HG02759 (cell line): ENCODE data around the gene TSPAN18.

ENCODE experiments used
- ATAC-seq: cut with Tn5 transposase; IDR thresholded peaks from one replicate; pipeline ENCODE4 v1.9.1; 2021; ENCODE audit warnings: mild to moderate bottlenecking, moderate library complexity; ENCODE audit not compliant: unreplicated experiment

Gene TSPAN18, protein sequence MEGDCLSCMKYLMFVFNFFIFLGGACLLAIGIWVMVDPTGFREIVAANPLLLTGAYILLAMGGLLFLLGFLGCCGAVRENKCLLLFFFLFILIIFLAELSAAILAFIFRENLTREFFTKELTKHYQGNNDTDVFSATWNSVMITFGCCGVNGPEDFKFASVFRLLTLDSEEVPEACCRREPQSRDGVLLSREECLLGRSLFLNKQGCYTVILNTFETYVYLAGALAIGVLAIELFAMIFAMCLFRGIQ

DNA sequence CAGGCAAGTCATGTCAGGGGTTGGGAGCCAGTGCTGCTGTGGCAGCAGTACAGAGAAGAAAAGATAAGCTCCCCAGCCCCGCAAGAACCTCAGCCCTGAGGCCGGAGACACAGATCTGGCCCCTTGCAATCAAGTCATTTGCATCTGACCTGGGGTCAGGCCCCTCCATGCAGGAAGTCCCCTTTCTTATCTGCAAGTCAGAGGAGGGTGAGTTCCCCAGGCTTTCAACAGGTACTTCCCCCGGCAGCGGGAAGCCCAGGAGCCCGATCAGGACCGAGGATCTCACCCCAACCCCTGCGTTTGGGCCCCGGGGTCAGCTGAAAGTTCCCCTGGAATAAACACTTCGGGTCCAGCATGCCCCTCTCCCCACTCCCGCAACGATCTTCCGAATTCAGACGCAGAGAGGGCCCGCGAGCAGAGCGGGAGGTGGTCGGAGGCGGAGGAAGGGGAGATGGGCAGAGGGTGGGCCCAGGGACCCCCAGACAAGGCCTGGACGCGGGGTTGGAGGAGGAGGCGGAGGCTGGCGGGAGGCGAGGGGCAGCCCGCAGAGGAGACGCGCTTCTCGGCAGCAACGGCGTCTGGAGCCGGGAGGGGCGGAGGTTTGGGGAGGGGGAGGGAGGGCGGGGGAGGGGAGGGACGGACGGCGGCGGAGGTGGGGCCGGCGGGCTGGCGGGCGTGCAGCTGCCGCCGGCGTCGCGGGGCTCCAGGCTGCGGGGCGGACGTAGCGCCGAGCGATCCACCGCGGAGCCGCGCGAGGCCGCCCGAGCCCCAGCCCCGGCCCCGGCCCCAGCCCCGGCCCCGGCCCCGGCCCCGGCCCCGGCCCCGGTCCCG lies at the start of gene TSPAN18:
TSS of gene TSPAN18 (plus strand) at position 680 of the 831 bp plus-strand sequence. CDS start 179,455 bp downstream, outside the sequence.
- ATAC-seq, result peak; percentile 86

DNA sequence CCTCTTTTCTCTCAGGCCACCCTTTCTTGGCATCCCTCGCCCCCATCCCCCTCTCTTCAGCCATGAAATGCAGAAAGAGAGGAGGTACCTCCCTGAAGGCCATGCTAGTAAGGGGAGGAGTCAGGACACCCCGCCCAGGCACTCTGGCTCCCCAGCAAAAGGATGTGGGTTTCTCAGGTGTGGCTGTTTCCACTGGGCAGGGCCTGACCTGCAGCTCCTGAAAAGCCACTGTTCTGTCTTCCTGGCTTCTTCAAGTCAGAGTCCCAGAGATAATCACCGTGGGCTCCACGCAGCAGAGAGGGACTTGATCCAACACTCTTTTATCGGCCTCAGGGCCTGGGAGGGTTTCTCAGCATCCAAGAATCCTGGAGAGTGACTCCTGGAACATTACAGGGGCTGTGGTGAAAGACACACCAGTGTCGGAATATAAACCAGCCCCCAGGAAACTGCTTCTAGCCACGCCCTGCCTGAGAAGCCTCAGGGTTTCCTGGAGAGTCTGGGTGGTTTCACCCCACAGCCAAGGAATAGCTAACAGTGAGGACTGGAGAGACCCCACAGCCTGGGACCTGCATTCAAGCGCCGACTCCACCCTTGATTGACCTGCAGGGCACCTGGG lies 45.7 kb upstream of the TSPAN18 start:
- ATAC-seq, result no peak

DNA sequence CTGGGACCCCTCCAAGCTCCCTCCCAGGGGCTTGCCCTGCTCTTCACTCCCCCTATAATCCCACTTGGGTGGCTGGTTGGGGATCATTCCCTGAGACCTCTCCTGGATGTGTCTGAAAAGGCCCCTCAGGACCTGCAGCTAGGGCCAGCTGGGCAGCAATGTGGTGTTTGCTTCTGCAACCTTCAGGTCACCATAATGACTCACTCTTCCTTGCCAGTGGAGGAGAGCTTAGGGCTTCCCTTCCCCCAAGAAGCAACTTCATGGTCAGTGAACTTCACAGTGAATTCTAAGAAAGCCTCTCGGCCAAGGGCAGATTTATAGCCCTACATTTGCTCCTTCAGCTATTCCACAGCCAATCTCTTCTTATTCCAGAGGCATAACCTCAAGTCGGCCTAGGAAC lies 45.1 kb upstream of the TSPAN18 start:
- no peak for ATAC-seq

- no peak for ATAC-seq
Measured at GRCh38 chr11:44684859-44685281, 41.9 kb upstream of the TSPAN18 start.

DNA sequence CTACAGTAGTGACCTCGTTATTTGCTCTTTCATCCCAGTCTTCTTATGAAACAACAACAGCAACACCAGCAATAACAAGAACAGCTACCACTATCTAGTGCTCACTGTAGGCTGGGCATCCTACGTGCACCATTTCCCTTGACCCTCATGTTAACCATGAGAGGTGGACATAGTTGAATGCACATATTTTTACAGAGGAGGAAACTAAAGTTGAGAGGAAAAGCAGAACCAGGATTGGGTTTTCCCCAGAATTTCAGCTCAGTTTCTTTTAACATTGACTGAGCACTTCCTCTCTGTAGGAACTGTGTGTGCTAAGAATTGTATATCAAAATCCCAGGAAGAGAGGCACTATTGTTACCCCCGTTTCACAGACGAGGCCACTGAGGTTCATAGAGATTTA lies 39.4 kb upstream of the TSPAN18 start:
- no peak for ATAC-seq

GRCh38 chr11:44689265-44689664 lies 37.5 kb upstream of the TSPAN18 start:
- no peak for ATAC-seq

- no peak for ATAC-seq
Measured at GRCh38 chr11:44690651-44691050, 36.1 kb upstream of the TSPAN18 start.

GRCh38 chr11:44692460-44692859 lies 34.3 kb upstream of the TSPAN18 start:
- ATAC-seq, result no peak

GRCh38 chr11:44693654-44694119 lies 33.1 kb upstream of the TSPAN18 start:
- ATAC-seq, result no peak

DNA sequence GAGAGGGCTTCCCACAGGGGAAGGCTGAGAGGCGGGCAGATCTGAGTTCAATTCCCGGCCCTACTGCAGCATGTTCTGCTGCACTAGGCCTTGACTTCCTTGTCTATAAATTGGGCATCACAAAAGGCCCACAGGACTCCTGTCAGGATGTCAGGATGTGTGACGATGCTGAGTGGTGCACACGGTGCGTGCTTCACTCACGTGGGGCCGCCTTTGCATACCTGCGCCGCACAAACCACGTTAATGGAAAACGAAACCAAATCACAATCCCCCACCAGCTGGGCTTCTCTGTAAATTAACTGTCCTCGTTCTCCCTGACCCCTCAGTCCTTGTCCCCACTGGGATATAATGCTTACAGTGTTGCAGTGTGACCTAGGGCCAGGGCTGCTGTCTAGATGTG lies 32.3 kb upstream of the TSPAN18 start:
- ATAC-seq, result no peak

DNA sequence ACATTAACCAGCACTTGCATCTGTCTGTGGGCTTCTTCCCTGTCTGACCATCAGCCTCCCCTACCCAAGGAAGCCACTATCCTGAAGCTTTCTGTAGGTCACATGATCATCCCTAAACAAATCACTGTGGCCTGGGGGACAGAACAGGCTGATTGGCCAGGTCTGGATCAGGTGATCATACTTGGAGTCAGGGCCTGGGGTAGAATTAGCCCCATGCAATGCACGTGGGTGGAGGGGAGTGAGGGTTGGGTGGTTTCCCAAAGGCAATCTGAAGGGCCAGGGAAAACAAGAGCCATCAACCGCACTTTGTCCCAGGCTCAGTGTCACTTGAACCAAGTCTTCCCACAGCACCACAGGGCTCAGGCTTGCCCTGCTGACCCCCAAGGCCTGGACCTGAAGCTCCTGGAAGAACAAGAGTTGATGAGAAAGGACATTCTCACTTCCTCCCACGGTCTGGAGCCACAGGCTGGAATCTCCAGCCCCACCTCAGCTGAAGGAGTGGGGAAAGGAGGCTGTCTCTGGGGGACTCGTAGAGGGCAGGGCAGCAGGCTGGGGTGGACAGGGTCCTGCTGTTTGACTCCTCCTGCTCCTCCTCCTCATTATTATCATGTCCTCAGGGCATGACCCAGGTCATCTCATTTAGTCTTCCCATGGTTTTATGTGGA lies 31.5 kb upstream of the TSPAN18 start:
- no peak for ATAC-seq

GRCh38 chr11:44698252-44698912 lies 28.4 kb upstream of the TSPAN18 start:
- no peak for ATAC-seq

DNA sequence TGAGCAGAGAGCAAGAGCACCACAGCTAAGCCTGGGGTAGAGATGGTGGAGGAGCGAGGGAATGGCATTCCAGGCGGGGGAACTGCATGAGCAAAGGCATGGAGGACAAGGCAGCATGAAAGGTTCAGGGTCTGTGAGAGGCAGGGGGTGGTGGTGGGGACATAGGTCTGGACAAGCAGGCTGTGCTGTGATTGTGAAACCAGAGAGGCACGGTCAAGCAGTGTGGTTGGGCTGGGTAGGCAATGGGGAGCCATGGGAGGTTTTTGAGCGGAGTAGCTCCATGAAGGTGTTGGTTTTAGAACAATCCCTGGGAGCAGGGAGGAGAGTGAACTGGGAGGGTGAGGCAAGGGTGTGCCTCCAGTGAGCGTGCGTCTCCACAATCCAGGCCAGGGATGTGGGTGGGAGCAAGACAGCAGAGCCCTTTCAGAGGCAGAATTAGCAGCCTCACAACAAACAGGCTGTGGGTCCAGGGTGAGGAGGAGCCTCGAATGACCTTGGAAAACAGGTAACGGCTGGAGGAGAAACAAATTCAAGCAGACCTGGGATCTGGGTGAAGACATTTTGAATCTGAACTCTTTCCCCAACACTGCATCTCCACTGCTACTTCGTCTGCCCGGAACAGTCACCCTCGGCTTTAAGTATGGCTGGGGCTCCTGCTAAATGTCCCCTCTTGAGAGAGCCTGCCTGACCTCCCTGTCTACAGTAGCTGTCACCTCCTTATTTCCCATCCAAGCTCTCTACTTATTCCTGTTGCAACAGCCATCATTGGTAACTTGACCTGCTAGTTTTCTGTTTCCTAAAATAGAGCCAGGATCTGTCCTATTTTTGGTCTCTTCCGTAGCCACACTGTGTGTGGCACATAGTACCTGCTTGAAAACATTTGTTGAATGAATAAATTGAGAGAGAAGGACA lies 27.0 kb upstream of the TSPAN18 start:
- no peak for ATAC-seq

DNA sequence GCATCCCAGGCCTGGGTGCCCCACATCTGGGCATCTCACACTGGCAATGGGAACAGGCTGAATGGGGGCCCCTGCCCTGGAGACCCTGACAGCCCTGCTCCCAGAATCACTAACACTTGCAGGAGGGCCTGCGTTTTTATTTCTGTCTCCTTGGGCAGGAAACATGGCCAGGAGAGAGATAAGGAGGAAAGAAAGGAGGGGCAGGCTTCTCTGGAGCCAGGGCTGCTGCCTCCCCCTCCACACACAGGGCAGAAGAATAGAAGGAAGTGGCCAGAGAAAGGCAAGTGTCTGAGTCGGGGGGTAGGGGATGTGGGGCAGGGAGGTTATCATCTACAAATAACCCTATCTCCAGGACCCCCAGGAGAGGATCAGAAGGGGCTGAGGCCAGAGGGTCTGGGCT lies 25.5 kb upstream of the TSPAN18 start:
- ATAC-seq, result no peak

- no peak for ATAC-seq
Measured at GRCh38 chr11:44702889-44703288, 23.9 kb upstream of the TSPAN18 start.

- ATAC-seq, result no peak
Measured at GRCh38 chr11:44707094-44707493, 19.7 kb upstream of the TSPAN18 start.

GRCh38 chr11:44708009-44708408 lies 18.8 kb upstream of the TSPAN18 start:
- no peak for ATAC-seq

- no peak for ATAC-seq
Measured at GRCh38 chr11:44708523-44709280, 18.1 kb upstream of the TSPAN18 start.

DNA sequence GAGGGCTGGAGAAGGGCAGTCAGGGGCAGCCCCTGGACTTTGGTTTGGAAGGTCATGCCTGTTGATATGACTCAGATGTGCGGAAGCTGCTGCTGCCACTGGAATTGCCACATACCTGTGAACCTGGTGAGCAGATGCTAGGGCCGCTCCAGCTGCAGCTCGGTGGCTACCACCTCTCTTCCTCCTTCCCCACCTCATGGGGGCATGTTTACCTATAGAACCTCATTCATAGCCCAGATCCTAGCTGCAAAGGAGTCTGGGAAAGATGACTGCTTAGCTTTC lies 17.5 kb upstream of the TSPAN18 start:
- ATAC-seq, result no peak
